Measurements from ENCODE around the gene CNTN5.

Gene CNTN5

GRCh38 chr11:100404907-100405306 is 1384.2 kb downstream of the CNTN5 start:
- Histone ChIP-seq H3K9me3 (ENCODE audit: insufficient read depth, low read depth, low read length) (peaks cover 6% of the 10 kb centered on the region), H3K4me2 (ENCODE audit: low read length) (no peak overlapping the region), H2BK5ac (ENCODE audit: low read depth, low read length, poor library complexity) (peak overlapping the region; percentile 3), H3K79me2 (ENCODE audit: control insufficient read depth, insufficient read depth, low read length, poor library complexity) (no peaks in the 10 kb centered on the region), H3K4me3 (ENCODE audit: low read depth, low read length) (no peak overlapping the region), H3K9ac (ENCODE audit: low read length) (no peak overlapping the region), H4K12ac (ENCODE audit: low read depth, low read length) (no peak overlapping the region), H4K8ac (ENCODE audit: low read depth, low read length) (peak overlapping the region; percentile 57), H4K91ac (ENCODE audit: low read depth, low read length) (peak overlapping the region; percentile 45), H3K79me1 (ENCODE audit: low read length) (peaks cover 6% of the 10 kb centered on the region), H3K4ac (ENCODE audit: low read depth, low read length) (peak overlapping the region; percentile 12), H3K4me1 (ENCODE audit: control insufficient read depth in 1 of 2, insufficient read depth in 2 of 2, low read length in 2 of 2) (peaks cover 0 to 2% of the 10 kb centered on the region in 2 experiments), H2AK5ac (ENCODE audit: low read length) (peak overlapping the region; percentile 52), H2AFZ (ENCODE audit: insufficient read depth, low read length, poor library complexity) (no peak overlapping the region), H3K27me3 (ENCODE audit: insufficient read depth, low read length) (no peaks in the 10 kb centered on the region), H3K23ac (ENCODE audit: low read length) (no peak overlapping the region), H3K18ac (ENCODE audit: low read length) (no peak overlapping the region), H2BK120ac (ENCODE audit: insufficient read depth, low read length, poor library complexity) (peak overlapping the region; percentile 78), H3K14ac (ENCODE audit: low read length) (peak overlapping the region; percentile 53), H3K27ac (ENCODE audit: low read depth, low read length) (no peak overlapping the region), H3K36me3 (ENCODE audit: control insufficient read depth in 1 of 2, insufficient read depth in 2 of 2, low read length in 2 of 2) (no peaks in the 10 kb centered on the region), H2BK12ac (ENCODE audit: low read length) (peak overlapping the region; percentile 80)
- WGBS (ENCODE audit: extremely low coverage, insufficient coverage, insufficient read length), result no CpG with 5 or more reads among the region's 10 CpGs
- DNase-seq, result no peak
